Stimulated activated CD8-positive, alpha-beta memory T cell treated with anti-CD3 and anti-CD28 coated beads, Interleukin-12 subunit alpha, Interleukin-12 subunit beta, amount 100 ng/mL, for 4 hours (primary cell): ENCODE data around the gene FSCN2.
"Not testable (repeated sequence)": the region's sequence is repeated elsewhere in the genome, so short reads cannot be mapped to it uniquely, and the experiment has no call there.

Experiments used
- DNase-seq: peaks from one replicate; pipeline ENCODE4 v3.0.0-alpha.2; 2020; ENCODE audit warnings: low read depth

FSCN2 gene

DNA sequence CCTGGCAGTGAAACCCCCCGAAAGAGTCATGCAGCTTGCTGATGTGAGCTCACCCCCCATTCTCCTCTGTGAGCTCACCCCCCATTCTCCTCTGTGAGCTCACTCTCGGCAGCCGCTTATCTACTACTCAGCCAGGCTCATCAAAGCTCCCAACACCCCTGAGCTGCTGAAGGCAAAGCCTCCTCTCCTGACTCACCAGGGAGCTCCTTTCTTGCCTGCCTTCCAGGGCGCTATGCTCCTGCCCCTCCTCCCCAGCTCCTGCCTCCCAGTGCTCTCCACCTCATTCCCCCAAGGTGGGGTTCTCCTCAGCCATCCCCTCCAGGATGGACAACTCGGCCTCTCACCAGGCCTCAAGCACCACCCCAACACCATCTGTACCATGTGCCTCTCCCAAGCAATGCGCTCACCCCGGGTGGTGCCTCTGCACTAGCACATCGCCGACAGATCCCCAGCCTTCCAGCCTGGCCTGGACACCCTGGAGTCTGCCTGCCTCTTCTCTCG is 51.7 kb downstream of the FSCN2 start:
- DNase-seq: no peak

DNA sequence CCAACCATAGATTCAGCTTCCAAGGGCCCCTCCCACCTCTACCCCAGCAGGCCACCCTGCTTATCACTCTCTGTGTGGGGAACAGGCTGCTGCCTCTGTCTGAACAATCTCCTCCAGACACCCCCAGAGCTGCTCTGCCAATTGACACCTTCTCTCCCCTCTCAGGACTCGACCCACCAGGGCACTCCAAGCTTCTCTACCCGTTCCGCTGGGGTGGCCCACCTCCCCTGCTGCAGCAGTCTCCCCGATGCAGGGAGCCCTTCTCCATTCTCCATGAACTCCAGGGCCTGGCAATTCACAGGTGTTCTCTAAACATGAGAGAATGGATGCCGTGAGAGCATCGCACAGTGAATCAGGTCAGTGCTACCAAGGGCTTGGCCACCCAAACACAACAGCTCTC is 52.3 kb downstream of the FSCN2 start:
- DNase-seq: no peak

DNA sequence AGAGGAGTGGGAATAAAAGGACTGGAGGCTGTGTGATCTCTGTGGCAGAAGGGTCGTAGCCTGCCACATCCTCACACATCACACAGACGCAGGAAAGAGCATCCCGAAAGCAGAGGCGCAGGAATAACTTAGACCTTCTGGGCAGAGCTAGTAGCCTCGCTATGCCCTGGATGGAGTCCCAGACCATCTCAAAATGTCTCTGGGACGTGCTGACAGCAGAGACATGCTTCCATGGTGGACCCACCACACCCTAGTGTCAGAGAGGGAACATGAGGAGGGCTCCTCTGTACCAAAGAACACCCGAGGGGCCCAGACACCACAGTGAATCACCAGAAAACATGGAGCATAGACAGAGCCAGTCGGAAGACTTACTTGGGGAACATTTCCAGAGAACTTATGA is 53.6 kb downstream of the FSCN2 start:
- no peak for DNase-seq

DNA sequence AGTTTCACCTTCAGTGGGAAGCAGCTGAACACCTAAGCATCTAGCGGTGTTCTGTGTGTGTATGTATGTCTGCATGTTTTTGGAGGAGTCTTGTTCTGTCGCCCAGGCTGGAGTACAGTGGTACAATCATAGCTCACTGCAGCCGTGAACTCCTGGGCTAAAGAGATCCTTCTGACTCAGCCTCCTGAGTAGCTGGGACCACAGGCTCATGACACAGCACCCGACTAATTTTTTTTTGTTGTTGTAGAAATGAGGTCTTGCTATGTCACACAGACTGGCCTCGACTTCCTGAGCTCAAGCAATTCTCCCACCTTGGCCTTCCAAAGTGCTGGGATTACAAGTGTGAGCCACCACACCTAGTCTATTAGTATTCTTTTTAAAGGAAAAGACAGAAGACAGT is 54.2 kb downstream of the FSCN2 start:
- DNase-seq: no peak

DNA sequence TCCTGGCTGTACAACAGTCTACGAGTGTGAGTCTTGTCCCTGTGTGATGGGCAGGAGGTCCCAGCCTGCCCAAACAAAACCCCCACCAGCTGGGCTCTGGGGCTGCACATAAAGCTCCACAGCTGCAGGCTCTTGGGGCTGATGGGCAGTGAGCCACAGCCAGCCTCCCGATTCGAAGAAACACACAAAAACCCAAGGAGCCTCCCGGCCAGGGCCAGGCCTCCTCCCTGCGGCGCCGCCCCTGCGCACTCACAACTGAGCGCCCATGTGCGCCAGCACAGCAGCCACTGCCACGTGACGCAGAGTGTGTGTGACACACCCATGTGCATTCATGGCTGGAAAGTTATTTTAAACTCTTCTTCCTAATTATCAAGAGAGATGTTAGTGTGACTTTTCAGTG is 54.6 kb downstream of the FSCN2 start:
- no peak for DNase-seq

DNA sequence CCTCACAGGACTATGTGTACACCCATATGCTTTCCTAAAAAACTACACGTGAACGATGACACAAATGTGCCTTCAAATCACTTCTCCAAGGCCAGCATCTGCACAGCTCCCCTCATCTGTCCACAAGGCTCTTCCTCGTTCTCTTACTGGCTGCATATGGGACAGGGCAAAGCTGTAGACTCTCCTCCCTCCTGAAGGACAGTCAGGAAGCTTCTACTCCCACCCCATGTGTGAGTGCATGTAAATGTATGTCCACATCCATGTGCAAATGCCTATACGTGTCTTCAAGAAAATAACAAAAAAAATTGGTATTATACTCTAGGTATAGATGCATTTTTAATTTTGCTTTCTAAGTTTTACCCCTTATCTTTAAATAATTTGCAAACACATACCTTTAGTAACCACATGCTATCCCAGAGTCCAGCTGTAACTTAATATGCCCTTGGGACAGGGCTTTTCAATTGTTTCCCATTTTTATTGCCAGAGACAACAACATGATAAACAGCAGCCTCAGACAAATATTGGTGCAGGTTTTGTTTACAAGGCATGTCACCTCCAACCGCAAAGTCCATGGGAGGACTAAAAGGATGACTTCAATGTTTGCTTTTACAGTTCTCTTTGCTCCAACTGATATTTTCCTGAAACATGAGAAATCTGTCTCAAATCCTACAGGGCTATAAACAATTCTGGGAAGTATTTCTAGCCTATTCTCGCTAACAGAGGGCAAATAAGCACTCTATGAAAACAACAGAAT is 55.6 kb downstream of the FSCN2 start:
- no peak for DNase-seq

DNA sequence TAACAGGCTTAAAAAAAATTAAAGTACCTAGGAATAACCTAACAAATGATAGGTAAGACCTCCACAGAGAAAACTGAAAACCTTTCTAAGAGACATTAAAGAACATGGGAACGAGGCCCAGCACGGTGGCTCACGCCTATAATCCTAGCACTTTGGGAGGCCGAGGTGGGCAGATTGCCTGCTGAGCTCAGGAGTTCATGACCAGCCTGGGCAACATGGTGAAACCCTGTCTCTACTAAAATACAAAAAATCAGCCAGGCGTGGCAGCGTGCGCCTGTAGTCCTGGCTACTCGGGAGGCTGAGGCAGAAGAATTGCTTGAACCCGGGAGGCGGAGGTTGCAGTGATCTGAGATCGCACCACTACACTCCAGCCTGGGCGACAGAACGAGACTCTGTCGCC is 56.6 kb downstream of the FSCN2 start:
- not testable (repeated sequence) for DNase-seq

DNA sequence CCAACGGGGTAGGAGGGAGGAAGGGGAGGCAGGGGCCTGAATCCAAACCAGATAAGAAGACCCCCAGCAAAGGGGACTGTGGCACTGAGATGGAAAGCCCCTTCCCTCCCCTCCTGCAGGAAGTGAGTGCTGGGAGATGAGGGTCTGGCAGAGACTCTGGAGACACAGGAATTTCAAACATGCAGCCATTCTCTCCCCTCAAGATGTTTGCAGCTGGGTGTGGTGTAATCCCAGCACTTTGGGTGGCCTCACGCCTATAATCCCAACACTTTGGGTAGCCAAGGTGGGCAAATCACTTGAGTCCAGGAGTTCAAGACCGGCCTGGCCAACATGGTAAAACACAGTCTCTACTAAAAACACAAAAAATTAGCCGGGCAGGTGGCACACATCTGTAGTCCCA is 57.9 kb downstream of the FSCN2 start:
- DNase-seq: no peak
